ENCODE data around the gene COL11A2. TPM values are rescaled to one million over a fixed set of nuclear protein-coding genes. Genes with fewer than 3 reads are reported as not detected.

COL11A2 gene
- total RNA-seq, 1 experiment from 2014 or later, result 3.7 TPM

DNA sequence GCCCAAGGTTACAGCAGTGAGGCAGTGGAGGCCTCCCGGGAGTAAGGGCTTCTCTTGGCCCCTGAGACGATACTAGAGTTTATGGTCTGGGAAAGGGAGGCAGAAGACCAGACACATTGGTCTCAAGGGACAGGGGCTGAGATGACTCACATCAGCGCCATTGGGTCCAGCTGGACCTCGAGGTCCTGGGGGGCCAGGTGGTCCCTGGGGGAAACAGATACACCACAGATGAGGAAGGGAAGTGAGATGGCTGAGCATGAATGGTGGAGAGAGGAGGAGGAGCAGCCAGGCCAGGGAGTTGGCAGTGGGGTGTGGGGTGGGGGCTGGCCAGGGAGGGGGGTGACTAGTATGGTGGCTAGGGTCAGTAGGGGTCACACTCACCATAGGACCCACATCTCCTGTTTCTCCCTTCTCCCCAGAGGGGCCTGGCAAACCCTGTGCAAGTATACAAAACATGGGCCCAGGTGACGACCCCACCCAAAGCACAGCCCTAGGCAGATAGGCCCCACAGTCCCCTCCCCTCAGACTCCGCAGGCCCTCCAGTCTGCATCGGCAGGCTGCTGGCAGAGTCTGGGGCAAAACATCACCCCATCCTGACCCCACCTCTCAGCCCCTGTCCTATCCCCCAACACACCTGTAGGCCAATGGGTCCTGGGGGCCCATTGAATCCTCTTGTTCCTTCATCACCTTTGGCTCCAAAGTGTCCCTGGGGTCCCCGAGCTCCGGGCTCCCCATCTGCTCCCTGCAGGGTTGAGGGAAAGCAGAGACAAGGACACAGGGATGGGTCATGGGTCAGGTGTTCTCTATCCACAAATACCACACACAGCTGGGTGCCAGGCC, 21.9 kb downstream of the COL11A2 start (continued):
- TF ChIP-seq, protein P1, sequence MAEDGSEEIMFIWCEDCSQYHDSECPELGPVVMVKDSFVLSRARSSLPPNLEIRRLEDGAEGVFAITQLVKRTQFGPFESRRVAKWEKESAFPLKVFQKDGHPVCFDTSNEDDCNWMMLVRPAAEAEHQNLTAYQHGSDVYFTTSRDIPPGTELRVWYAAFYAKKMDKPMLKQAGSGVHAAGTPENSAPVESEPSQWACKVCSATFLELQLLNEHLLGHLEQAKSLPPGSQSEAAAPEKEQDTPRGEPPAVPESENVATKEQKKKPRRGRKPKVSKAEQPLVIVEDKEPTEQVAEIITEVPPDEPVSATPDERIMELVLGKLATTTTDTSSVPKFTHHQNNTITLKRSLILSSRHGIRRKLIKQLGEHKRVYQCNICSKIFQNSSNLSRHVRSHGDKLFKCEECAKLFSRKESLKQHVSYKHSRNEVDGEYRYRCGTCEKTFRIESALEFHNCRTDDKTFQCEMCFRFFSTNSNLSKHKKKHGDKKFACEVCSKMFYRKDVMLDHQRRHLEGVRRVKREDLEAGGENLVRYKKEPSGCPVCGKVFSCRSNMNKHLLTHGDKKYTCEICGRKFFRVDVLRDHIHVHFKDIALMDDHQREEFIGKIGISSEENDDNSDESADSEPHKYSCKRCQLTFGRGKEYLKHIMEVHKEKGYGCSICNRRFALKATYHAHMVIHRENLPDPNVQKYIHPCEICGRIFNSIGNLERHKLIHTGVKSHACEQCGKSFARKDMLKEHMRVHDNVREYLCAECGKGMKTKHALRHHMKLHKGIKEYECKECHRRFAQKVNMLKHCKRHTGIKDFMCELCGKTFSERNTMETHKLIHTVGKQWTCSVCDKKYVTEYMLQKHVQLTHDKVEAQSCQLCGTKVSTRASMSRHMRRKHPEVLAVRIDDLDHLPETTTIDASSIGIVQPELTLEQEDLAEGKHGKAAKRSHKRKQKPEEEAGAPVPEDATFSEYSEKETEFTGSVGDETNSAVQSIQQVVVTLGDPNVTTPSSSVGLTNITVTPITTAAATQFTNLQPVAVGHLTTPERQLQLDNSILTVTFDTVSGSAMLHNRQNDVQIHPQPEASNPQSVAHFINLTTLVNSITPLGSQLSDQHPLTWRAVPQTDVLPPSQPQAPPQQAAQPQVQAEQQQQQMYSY (CRISPR knock-in tag; IDR thresholded peaks at IDR 0.05), result no peak
- TF ChIP-seq TEAD1 (CRISPR knock-in tag; IDR thresholded peaks at IDR 0.05), result no peak

DNA sequence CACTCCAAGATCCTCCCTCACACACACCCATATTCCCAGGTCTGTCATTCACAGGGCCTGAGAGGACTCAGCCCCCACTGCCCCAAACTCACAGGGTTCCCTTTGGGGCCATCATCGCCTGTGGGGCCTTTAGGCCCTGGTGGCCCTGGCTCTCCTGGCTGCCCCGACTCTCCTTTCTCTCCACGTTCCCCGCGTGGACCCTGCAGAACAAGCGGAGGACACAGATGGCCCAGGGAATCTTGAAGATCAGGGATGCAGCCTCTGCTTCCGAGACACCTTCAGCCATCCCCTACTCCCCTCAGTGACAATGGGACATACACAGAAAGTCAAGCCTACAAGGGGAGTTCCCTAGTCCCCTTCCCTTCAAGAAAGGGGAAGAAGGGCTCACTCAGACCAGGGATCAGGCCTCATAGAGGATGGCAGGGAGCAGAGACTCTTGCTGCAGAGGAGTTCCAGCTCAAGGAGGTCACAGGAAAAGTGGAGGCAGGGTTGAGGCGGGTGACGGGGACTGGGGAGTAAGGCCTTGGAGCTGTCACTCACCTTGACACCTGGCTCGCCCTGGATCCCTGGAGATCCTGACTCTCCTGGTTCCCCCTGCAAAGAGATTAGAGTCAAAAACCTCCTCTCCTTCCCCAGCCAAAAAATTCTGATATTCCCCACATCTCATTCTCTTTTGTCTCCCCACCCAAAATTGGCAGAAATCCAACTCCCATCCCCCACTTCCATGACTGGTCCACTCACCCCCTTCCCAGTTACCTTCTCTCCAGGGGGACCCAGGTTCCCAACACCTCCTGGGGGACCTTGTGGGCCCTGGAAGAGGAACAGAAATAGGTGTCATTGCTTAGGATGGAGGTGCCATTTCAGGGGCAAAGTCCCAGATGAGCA, 22.7 kb downstream of the COL11A2 start:
- ChIA-PET POLR2A (no interaction called here), CTCF (interaction anchor here (0.7 to 1.3 kb wide), 2 partner anchors 44 to 185 kb away, joined by 4 read pairs; no protein-coding TSS in a partner anchor)
- DNase-seq (ENCODE audit: low spot score), result no peak
- Mint-ChIP-seq H3K36me3 (no peaks in the 10 kb centered on the region), H3K9me3 (no peaks in the 10 kb centered on the region), H3K27ac (no peak overlapping the region), H3K4me3 (no peak overlapping the region), H3K4me1 (0 out of 2 replicates have a peak, but pooled peaks cover 3% of the 10 kb centered on the region), H3K27me3 (ENCODE audit: low read depth) (no peaks in the 10 kb centered on the region; the same call in 1 of the 2 replicates)
- TF ChIP-seq ZNF396 (CRISPR knock-in tag; IDR thresholded peaks at IDR 0.05; ENCODE audit: borderline replicate concordance) (no peak), ELF4 (CRISPR knock-in tag; IDR thresholded peaks at IDR 0.05; ENCODE audit: low read depth) (no peak), CBFB (CRISPR knock-in tag; IDR thresholded peaks at IDR 0.05; ENCODE audit: low read depth) (no peak), ZNF121 (CRISPR knock-in tag; IDR thresholded peaks at IDR 0.05) (no peak), TP53 (CRISPR knock-in tag; IDR thresholded peaks at IDR 0.05) (no peak), ZNF263 (CRISPR knock-in tag; IDR thresholded peaks at IDR 0.05; ENCODE audit: low read depth) (no peak), NFE2L1 (CRISPR knock-in tag; IDR thresholded peaks at IDR 0.05) (no peak), MYBL2 (CRISPR knock-in tag; IDR thresholded peaks at IDR 0.05) (no peak), NR2C2 (CRISPR knock-in tag; IDR thresholded peaks at IDR 0.05) (no peak)
- TF ChIP-seq, protein P2, sequence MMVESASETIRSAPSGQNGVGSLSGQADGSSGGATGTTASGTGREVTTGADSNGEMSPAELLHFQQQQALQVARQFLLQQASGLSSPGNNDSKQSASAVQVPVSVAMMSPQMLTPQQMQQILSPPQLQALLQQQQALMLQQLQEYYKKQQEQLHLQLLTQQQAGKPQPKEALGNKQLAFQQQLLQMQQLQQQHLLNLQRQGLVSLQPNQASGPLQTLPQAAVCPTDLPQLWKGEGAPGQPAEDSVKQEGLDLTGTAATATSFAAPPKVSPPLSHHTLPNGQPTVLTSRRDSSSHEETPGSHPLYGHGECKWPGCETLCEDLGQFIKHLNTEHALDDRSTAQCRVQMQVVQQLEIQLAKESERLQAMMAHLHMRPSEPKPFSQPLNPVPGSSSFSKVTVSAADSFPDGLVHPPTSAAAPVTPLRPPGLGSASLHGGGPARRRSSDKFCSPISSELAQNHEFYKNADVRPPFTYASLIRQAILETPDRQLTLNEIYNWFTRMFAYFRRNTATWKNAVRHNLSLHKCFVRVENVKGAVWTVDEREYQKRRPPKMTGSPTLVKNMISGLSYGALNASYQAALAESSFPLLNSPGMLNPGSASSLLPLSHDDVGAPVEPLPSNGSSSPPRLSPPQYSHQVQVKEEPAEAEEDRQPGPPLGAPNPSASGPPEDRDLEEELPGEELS (CRISPR knock-in tag; IDR thresholded peaks at IDR 0.05), result no peak
- no peak for ATAC-seq

DNA sequence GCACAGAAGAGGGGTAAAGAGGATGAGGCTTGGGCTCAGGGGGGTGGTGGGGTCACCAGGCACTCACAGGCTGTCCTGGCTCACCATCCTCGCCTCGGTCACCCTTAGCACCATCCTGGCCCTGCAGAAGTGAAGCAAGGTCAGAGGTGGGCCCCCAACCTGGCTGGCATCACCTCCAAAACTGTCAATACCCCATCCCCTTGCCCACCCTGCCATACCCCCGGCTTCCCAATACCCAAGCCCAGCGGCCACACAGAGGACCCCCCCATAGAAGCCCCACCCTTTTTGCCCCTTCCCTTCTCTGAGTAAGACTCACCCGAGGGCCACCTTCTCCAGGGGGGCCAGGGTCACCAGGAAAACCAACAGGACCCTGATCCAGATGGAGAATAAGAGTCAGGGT, 23.6 kb downstream of the COL11A2 start:
- DNase-seq (ENCODE audit: low spot score) (no peak), ATAC-seq (no peak)
- Mint-ChIP-seq H3K27me3 (ENCODE audit: low read depth) (peaks cover 3% of the 10 kb centered on the region; the same call in 1 of the 2 replicates), H3K4me3 (no peak overlapping the region), H3K27ac (no peak overlapping the region), H3K4me1 (0 out of 2 replicates have a peak, but pooled peaks cover 5% of the 10 kb centered on the region), H3K36me3 (no peaks in the 10 kb centered on the region), H3K9me3 (no peaks in the 10 kb centered on the region)
- ChIA-PET CTCF (interaction anchor here (0.7 to 1.3 kb wide), 3 partner anchors 43 to 184 kb away, joined by 3 to 4 read pairs (median 4); no protein-coding TSS in a partner anchor), POLR2A (no interaction called here)
- no peak for TF ChIP-seq NR3C1 (CRISPR knock-in tag; conservative IDR thresholded peaks at IDR 0.05; ENCODE audit: low read depth)
- TF ChIP-seq ZNF317 (CRISPR knock-in tag; IDR thresholded peaks at IDR 0.05; ENCODE audit: borderline replicate concordance, low read depth), result no peak
- TF ChIP-seq CBFB (CRISPR knock-in tag; IDR thresholded peaks at IDR 0.05; ENCODE audit: low read depth), result no peak
- TF ChIP-seq MXD4 (CRISPR knock-in tag; IDR thresholded peaks at IDR 0.05; ENCODE audit: borderline replicate concordance), result no peak
- TF ChIP-seq, protein P3, sequence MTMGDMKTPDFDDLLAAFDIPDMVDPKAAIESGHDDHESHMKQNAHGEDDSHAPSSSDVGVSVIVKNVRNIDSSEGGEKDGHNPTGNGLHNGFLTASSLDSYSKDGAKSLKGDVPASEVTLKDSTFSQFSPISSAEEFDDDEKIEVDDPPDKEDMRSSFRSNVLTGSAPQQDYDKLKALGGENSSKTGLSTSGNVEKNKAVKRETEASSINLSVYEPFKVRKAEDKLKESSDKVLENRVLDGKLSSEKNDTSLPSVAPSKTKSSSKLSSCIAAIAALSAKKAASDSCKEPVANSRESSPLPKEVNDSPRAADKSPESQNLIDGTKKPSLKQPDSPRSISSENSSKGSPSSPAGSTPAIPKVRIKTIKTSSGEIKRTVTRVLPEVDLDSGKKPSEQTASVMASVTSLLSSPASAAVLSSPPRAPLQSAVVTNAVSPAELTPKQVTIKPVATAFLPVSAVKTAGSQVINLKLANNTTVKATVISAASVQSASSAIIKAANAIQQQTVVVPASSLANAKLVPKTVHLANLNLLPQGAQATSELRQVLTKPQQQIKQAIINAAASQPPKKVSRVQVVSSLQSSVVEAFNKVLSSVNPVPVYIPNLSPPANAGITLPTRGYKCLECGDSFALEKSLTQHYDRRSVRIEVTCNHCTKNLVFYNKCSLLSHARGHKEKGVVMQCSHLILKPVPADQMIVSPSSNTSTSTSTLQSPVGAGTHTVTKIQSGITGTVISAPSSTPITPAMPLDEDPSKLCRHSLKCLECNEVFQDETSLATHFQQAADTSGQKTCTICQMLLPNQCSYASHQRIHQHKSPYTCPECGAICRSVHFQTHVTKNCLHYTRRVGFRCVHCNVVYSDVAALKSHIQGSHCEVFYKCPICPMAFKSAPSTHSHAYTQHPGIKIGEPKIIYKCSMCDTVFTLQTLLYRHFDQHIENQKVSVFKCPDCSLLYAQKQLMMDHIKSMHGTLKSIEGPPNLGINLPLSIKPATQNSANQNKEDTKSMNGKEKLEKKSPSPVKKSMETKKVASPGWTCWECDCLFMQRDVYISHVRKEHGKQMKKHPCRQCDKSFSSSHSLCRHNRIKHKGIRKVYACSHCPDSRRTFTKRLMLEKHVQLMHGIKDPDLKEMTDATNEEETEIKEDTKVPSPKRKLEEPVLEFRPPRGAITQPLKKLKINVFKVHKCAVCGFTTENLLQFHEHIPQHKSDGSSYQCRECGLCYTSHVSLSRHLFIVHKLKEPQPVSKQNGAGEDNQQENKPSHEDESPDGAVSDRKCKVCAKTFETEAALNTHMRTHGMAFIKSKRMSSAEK (CRISPR knock-in tag; IDR thresholded peaks at IDR 0.05; ENCODE audit: borderline replicate concordance), result no peak
- no peak for TF ChIP-seq ZBTB21 (CRISPR knock-in tag; IDR thresholded peaks at IDR 0.05; ENCODE audit: borderline replicate concordance)
